ENCODE results near the gene OSM. TPM values are rescaled to one million over a fixed set of nuclear protein-coding genes. Genes with fewer than 3 reads are reported as not detected.
"Not testable (repeated sequence)": the region's sequence is repeated elsewhere in the genome, so short reads cannot be mapped to it uniquely, and the experiment has no call there.

OSM gene
- total RNA-seq, 1 donor from 2014 or later, result not detected

GRCh38 chr22:30219668-30220278, 46.9 kb downstream of the OSM start:
- no peak for DNase-seq (ENCODE audit: low read depth)
- no peak overlapping the region for H3K4me3 ChIP-seq (ENCODE audit: low read depth, low read length)
- TF ChIP-seq CTCF (conservative IDR thresholded peaks at IDR 0.05; ENCODE audit: low read depth, low read length), result no peak

GRCh38 chr22:30219049-30219654, 47.5 kb downstream of the OSM start:
- no peak for DNase-seq (ENCODE audit: low read depth)
- H3K4me3 ChIP-seq (ENCODE audit: low read depth, low read length), result no peak overlapping the region
- peak; percentile 25 for TF ChIP-seq CTCF (conservative IDR thresholded peaks at IDR 0.05; ENCODE audit: low read depth, low read length)

- no peak for TF ChIP-seq CTCF (conservative IDR thresholded peaks at IDR 0.05; ENCODE audit: low read depth, low read length)
- no peak overlapping the region for H3K4me3 ChIP-seq (ENCODE audit: low read depth, low read length)
- no peak for DNase-seq (ENCODE audit: low read depth)
Observed at GRCh38 chr22:30217698-30218560, 48.7 kb downstream of the OSM start.

- no peak overlapping the region for H3K4me3 ChIP-seq (ENCODE audit: low read depth, low read length)
Observed at GRCh38 chr22:30216710-30217109, 49.9 kb downstream of the OSM start.

GRCh38 chr22:30216272-30216671, 50.4 kb downstream of the OSM start:
- DNase-seq (ENCODE audit: low read depth), result not testable (repeated sequence)

More at GRCh38 chr22:30216710-30217109, 49.9 kb downstream of the OSM start:
- TF ChIP-seq CTCF (conservative IDR thresholded peaks at IDR 0.05; ENCODE audit: low read depth, low read length), result no peak
- no peak for DNase-seq (ENCODE audit: low read depth)

GRCh38 chr22:30214703-30215407, 51.8 kb downstream of the OSM start:
- DNase-seq (ENCODE audit: low read depth), result no peak
- no peak overlapping the region for H3K4me3 ChIP-seq (ENCODE audit: low read depth, low read length)
- no peak for TF ChIP-seq CTCF (conservative IDR thresholded peaks at IDR 0.05; ENCODE audit: low read depth, low read length)

More at GRCh38 chr22:30216272-30216671, 50.4 kb downstream of the OSM start:
- not testable (repeated sequence) for H3K4me3 ChIP-seq (ENCODE audit: low read depth, low read length)

- no peak overlapping the region for H3K4me3 ChIP-seq (ENCODE audit: low read depth, low read length)
- no peak for TF ChIP-seq CTCF (conservative IDR thresholded peaks at IDR 0.05; ENCODE audit: low read depth, low read length)
- no peak for DNase-seq (ENCODE audit: low read depth)
Observed at GRCh38 chr22:30212996-30213441, 53.6 kb downstream of the OSM start.

All from epithelial cell of proximal tubule (primary cell).